ENCODE results near the gene KDELR3.

The KDELR3 gene

DNA sequence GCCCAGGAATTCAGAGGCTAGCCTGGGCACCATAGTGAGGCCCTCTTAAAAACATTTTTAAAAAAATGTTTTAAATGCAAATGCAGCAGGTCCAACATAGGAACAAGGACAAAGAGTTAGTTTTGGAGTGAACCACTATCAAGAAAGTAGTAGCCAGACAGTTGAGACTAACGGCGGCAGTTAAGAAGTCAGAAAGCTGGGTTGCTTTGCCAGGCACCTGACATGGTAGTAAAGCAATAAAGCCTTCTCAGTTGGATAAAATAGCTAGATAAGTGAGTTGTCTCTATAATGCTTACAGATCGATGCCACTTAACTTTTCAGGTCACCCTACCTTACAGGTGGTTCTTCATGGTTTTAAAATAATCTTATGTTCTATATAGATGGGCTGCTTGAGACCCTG lies 55.1 kb downstream of the KDELR3 start:
- TF ChIP-seq SIN3A (IDR thresholded peaks at IDR 0.05; ENCODE audit: borderline replicate concordance, insufficient read depth, low read length) (no peak), FOXP2 (optimal IDR thresholded peaks at IDR 0.05; ENCODE audit: borderline replicate concordance, extremely low read depth, extremely low read length, insufficient read depth) (no peak), POLR2AphosphoS5 (IDR thresholded peaks at IDR 0.05; ENCODE audit: low read depth, low read length) (no peak), TAF1 (IDR thresholded peaks at IDR 0.05; ENCODE audit: borderline replicate concordance, insufficient read depth, low read length) (no peak)
- TF ChIP-seq, protein P1, sequence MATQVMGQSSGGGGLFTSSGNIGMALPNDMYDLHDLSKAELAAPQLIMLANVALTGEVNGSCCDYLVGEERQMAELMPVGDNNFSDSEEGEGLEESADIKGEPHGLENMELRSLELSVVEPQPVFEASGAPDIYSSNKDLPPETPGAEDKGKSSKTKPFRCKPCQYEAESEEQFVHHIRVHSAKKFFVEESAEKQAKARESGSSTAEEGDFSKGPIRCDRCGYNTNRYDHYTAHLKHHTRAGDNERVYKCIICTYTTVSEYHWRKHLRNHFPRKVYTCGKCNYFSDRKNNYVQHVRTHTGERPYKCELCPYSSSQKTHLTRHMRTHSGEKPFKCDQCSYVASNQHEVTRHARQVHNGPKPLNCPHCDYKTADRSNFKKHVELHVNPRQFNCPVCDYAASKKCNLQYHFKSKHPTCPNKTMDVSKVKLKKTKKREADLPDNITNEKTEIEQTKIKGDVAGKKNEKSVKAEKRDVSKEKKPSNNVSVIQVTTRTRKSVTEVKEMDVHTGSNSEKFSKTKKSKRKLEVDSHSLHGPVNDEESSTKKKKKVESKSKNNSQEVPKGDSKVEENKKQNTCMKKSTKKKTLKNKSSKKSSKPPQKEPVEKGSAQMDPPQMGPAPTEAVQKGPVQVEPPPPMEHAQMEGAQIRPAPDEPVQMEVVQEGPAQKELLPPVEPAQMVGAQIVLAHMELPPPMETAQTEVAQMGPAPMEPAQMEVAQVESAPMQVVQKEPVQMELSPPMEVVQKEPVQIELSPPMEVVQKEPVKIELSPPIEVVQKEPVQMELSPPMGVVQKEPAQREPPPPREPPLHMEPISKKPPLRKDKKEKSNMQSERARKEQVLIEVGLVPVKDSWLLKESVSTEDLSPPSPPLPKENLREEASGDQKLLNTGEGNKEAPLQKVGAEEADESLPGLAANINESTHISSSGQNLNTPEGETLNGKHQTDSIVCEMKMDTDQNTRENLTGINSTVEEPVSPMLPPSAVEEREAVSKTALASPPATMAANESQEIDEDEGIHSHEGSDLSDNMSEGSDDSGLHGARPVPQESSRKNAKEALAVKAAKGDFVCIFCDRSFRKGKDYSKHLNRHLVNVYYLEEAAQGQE (IDR thresholded peaks at IDR 0.05; ENCODE audit: insufficient read depth in 1 of 2, low read depth in 2 of 2, low read length in 2 of 2) = no peak

DNA sequence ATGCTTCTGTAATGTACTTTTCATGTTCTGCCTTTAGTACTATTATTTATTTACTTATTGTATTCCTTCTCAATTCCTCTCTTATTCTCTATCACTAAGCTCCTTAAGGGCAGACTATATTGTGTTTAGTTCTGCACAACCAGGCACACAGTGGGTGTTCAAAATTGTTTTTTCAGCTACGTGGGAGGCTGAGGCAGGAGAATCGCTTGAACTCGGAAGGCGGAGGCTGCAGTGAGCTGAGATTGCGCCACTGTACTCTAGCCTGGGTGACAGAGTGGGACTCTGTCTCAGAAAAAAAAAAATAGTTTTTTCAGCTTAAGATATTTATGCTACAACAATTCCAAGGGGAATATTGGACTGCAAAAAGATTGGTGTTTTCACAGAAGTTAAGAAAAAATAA lies 55.6 kb downstream of the KDELR3 start:
- no peak for TF ChIP-seq FOXP2 (optimal IDR thresholded peaks at IDR 0.05; ENCODE audit: borderline replicate concordance, extremely low read depth, extremely low read length, insufficient read depth)
- TF ChIP-seq, protein P1 (IDR thresholded peaks at IDR 0.05; ENCODE audit: insufficient read depth in 1 of 2, low read depth in 2 of 2, low read length in 2 of 2) = no peak

DNA sequence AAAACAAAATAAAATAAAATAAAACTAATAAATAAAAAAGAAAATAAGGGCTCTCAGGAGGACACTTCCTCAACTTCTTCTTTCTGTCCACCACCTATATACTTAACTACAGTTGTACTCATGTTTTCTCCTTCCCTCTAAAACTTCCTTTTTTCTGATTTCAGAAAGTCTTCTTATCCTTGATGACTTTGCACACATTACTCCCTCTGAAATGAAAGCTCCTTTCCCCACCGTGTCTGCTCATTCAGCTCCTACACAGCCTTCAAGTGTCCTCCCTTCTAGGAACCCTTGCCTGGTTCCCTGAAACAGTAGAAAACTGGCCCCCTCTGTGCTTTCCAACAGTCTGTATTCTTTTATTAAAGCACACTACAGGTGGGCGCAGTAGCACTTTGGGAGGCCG lies 56.5 kb downstream of the KDELR3 start:
- TF ChIP-seq FOXP2 (optimal IDR thresholded peaks at IDR 0.05; ENCODE audit: borderline replicate concordance, extremely low read depth, extremely low read length, insufficient read depth) (no peak), SIN3A (IDR thresholded peaks at IDR 0.05; ENCODE audit: borderline replicate concordance, insufficient read depth, low read length) (no peak), TAF1 (IDR thresholded peaks at IDR 0.05; ENCODE audit: borderline replicate concordance, insufficient read depth, low read length) (no peak), POLR2AphosphoS5 (IDR thresholded peaks at IDR 0.05; ENCODE audit: low read depth, low read length) (no peak)
- TF ChIP-seq, protein P1 (IDR thresholded peaks at IDR 0.05; ENCODE audit: insufficient read depth in 1 of 2, low read depth in 2 of 2, low read length in 2 of 2) = no peak

DNA sequence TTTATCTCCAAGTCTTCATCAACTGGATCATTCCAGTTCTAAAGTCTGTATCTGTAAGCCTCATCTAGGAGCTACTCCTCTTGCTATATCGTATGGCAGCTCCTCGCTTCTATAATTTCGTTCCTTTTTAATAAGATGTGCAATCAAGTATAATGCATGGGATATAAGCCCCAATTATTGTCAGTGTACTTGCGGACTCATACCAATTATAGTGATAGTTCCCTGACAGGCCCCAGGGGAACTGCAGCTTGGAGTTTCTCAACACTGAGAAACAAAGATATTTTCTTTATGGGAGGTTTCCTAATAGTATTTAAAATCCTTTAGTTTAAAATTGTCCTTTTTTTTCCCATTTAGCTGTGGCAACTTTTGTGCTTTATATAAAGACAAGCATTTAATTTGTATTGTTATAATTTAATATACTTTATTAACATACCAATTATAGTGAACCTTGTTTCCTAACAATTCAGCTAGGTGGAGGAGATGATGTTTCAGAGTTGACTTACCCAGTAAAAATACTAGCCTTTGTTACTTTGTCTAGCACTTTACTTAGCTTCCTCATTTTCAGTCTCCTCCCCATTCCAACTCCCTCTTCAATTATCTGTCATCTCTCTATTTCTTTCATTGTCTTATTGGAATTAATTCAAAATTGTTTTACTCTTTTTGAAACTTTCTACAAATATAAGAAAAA lies 63.5 kb downstream of the KDELR3 start:
- TF ChIP-seq, protein P1 (IDR thresholded peaks at IDR 0.05; ENCODE audit: insufficient read depth in 1 of 2, low read depth in 2 of 2, low read length in 2 of 2) = no peak
- no peak for TF ChIP-seq FOXP2 (optimal IDR thresholded peaks at IDR 0.05; ENCODE audit: borderline replicate concordance, extremely low read depth, extremely low read length, insufficient read depth)
- TF ChIP-seq SIN3A (IDR thresholded peaks at IDR 0.05; ENCODE audit: borderline replicate concordance, insufficient read depth, low read length) = no peak
- no peak for TF ChIP-seq POLR2AphosphoS5 (IDR thresholded peaks at IDR 0.05; ENCODE audit: low read depth, low read length)
- TF ChIP-seq TAF1 (IDR thresholded peaks at IDR 0.05; ENCODE audit: borderline replicate concordance, insufficient read depth, low read length) = no peak
